GM23338 (cell line): ENCODE measurements around the gene TREM2. TPM values are rescaled to one million over a fixed set of nuclear protein-coding genes. Genes with fewer than 3 reads are reported as not detected.

Source experiments
- ATAC-seq: fragments of 200-7000 bp; cut with Tn5 transposase; 3 replicates; pipeline ENCODE4 v1.9.1; 2020
- DNase-seq: peaks from one replicate; pipeline ENCODE4 v3.0.0-alpha.2; 2015; ENCODE audit warnings: low spot score
- H2AFZ ChIP-seq: fragments of 200-600 bp; sonication (generic); 2 replicates; pipeline ENCODE4 v1.8.0; 2016; ENCODE audit warnings: antibody characterized with exemption, mild to moderate bottlenecking, moderate library complexity
- H3F3A ChIP-seq: fragments of 200-600 bp; sonication (generic); replicated peaks from 2 replicates; pipeline ENCODE4 v1.8.0; 2017; ENCODE audit warnings: antibody characterized with exemption, mixed run types, low read depth
- H3K27ac ChIP-seq: fragments of 200-600 bp; sonication (generic); 2 replicates; pipeline ENCODE4 v1.6.1; 2016; ENCODE audit warnings: low read depth
- H3K27me3 ChIP-seq: fragments of 200-600 bp; sonication (generic); 2 replicates; pipeline ENCODE4 v1.8.0; 2016; ENCODE audit warnings: mild to moderate bottlenecking, mixed run types, moderate library complexity; ENCODE audit not compliant: insufficient read depth
- H3K36me3 ChIP-seq: fragments of 200-600 bp; sonication (generic); 2 replicates; pipeline ENCODE4 v1.8.0; 2016; ENCODE audit warnings: mild to moderate bottlenecking; ENCODE audit not compliant: insufficient read depth
- H3K4me1 ChIP-seq: fragments of 200-600 bp; sonication (generic); 2 replicates; pipeline ENCODE4 v1.8.0; 2016; ENCODE audit warnings: mild to moderate bottlenecking, moderate library complexity; ENCODE audit not compliant: insufficient read depth
- H3K4me2 ChIP-seq: fragments of 200-600 bp; sonication (generic); 2 replicates; pipeline ENCODE4 v1.7.1; 2017; ENCODE audit warnings: mixed run types
- H3K4me3 ChIP-seq: fragments of 200-600 bp; sonication (generic); 2 replicates; pipeline ENCODE4 v1.6.1; 2016; ENCODE audit warnings: mixed run types
- H3K79me2 ChIP-seq: fragments of 200-600 bp; sonication (generic); replicated peaks from 2 replicates; pipeline ENCODE4 v1.8.0; 2017; ENCODE audit warnings: mild to moderate bottlenecking; ENCODE audit not compliant: insufficient read depth
- H3K9me2 ChIP-seq: fragments of 200-600 bp; sonication (generic); 2 replicates; pipeline ENCODE4 v1.8.0; 2017; ENCODE audit not compliant: insufficient read depth
- H4K20me1 ChIP-seq: fragments of 200-600 bp; sonication (generic); replicated peaks from 2 replicates; pipeline ENCODE4 v1.8.0; 2017; ENCODE audit warnings: mild to moderate bottlenecking; ENCODE audit not compliant: insufficient read depth
- H3K27ac Mint-ChIP-seq: 2 replicates; pipeline ENCODE4 v1.8.0; 2020; ENCODE audit warnings: inconsistent platforms, mild to moderate bottlenecking, moderate library complexity, mixed read lengths
- H3K27me3 Mint-ChIP-seq: 3 replicates; pipeline ENCODE4 v1.8.0; 2022; ENCODE audit warnings: low read depth, mild to moderate bottlenecking, moderate library complexity, mixed read lengths, inconsistent platforms; ENCODE audit not compliant: insufficient read depth, poor library complexity
- H3K36me3 Mint-ChIP-seq: 3 replicates; pipeline ENCODE4 v1.8.0; 2021; ENCODE audit warnings: low read depth, mild to moderate bottlenecking, inconsistent platforms, moderate library complexity, mixed read lengths
- H3K4me1 Mint-ChIP-seq: 3 replicates; pipeline ENCODE4 v1.8.0; 2020; ENCODE audit warnings: mild to moderate bottlenecking, inconsistent platforms, mixed read lengths
- H3K4me3 Mint-ChIP-seq: 3 replicates; pipeline ENCODE4 v1.8.0; 2021; ENCODE audit warnings: moderate library complexity, mild to moderate bottlenecking, inconsistent platforms, mixed read lengths
- H3K9me3 Mint-ChIP-seq: 3 replicates; pipeline ENCODE4 v1.8.0; 2020; ENCODE audit warnings: moderate library complexity, mild to moderate bottlenecking, inconsistent platforms, mixed read lengths
- CTCF ChIP-seq, 2 experiments: fragments of 200-600 bp in 1 of 2; sonication (generic) in 1 of 2; conservative IDR thresholded peaks; 2 replicates each; pipeline versions ENCODE4 v1.5.1 to v1.6.1; 2016 to 2017; ENCODE audit warnings: antibody characterized with exemption in 2 of 2, low read depth in 2 of 2, mild to moderate bottlenecking in 2 of 2, moderate library complexity in 1 of 2
- ETS1 ChIP-seq: IDR thresholded peaks from 2 replicates; pipeline ENCODE4 v1.6.1; 2016; ENCODE audit warnings: antibody characterized with exemption
- EZH2 ChIP-seq: fragments of 200-600 bp; sonication (generic); IDR thresholded peaks from one replicate; pipeline ENCODE4 v1.8.0; 2017; ENCODE audit warnings: antibody characterized with exemption, mild to moderate bottlenecking, low read depth; ENCODE audit not compliant: unreplicated experiment
- JUNB ChIP-seq: IDR thresholded peaks from one replicate; pipeline ENCODE4 v1.6.1; 2016; ENCODE audit warnings: antibody characterized with exemption; ENCODE audit not compliant: unreplicated experiment
- NANOG ChIP-seq: IDR thresholded peaks from 2 replicates; pipeline ENCODE4 v1.6.1; 2016; ENCODE audit warnings: antibody characterized with exemption, borderline replicate concordance
- POLR2AphosphoS5 ChIP-seq: IDR thresholded peaks from 2 replicates; pipeline ENCODE4 v1.6.1; 2016; ENCODE audit warnings: antibody characterized with exemption, low read depth
- REST ChIP-seq: IDR thresholded peaks from one replicate; pipeline ENCODE4 v1.6.1; 2018; ENCODE audit warnings: antibody characterized with exemption; ENCODE audit not compliant: unreplicated experiment
- STAT1 ChIP-seq: IDR thresholded peaks from one replicate; pipeline ENCODE4 v1.6.1; 2016; ENCODE audit warnings: antibody characterized with exemption; ENCODE audit not compliant: unreplicated experiment
- ZNF114 ChIP-seq: fragments of 250-450 bp; sonication (Bioruptor Pico); IDR thresholded peaks from 2 replicates; pipeline ENCODE4 v1.5.0; 2020; ENCODE audit warnings: mild to moderate bottlenecking, moderate library complexity
- polyA plus RNA-seq: library from polyadenylated mRNA; unstranded; fragments of >200 nt; fragmentation: Nextera tagmentation; extraction: Ambion mirVana; gene quantifications from 2 replicates; pipeline ENCODE4 v1.2.1, GENCODE V29; 2016
- total RNA-seq: library from RNA; depleted of rRNA; stranded (reverse); fragments of >200 nt; shearing (Covaris generic); gene quantifications from 2 replicates; pipeline ENCODE4 v1.2.3, GENCODE V29; 2014

Gene TREM2
- total and polyA plus RNA-seq, 2 experiments from 2014 or later: not detected

GRCh38 chr6:41186031-41186562 lies 23.2 kb upstream of the TREM2 start:
- peaks cover 9% of the 10 kb centered on the region for H3K4me1 Mint-ChIP-seq
- H3K4me2 ChIP-seq: no peak overlapping the region
- H3K27me3 ChIP-seq: no peaks in the 10 kb centered on the region
- no peak for DNase-seq
- ATAC-seq: no peak
- peaks cover 10% of the 10 kb centered on the region; the same call in 1 of the 2 replicates for H3K9me2 ChIP-seq
- no peaks in the 10 kb centered on the region for H3F3A ChIP-seq
- no peak overlapping the region for H3K4me3 Mint-ChIP-seq
- TF ChIP-seq CTCF (conservative IDR thresholded peaks at IDR 0.05; ENCODE audit: low read depth in 2 of 2): no peak
- H3K4me3 ChIP-seq: no peak overlapping the region
- no peaks in the 10 kb centered on the region for H3K36me3 ChIP-seq
- H3K4me1 ChIP-seq: no peaks in the 10 kb centered on the region
- peaks cover 2% of the 10 kb centered on the region for H3K27me3 Mint-ChIP-seq
- no peak overlapping the region for H3K27ac ChIP-seq
- H4K20me1 ChIP-seq: no peaks in the 10 kb centered on the region
- H3K27ac Mint-ChIP-seq: no peak overlapping the region
- peaks cover 22% of the 10 kb centered on the region for H3K36me3 Mint-ChIP-seq
- no peak overlapping the region for H2AFZ ChIP-seq
- H3K9me3 Mint-ChIP-seq: peaks cover 21% of the 10 kb centered on the region
- H3K79me2 ChIP-seq: no peaks in the 10 kb centered on the region

- H3K9me2 ChIP-seq: 0 out of 2 replicates have a peak, but pooled peaks cover 6% of the 10 kb centered on the region
- H3K27me3 ChIP-seq: no peaks in the 10 kb centered on the region
- H3K9me3 Mint-ChIP-seq: peaks cover 10% of the 10 kb centered on the region
- DNase-seq: no peak
- no peak overlapping the region for H3K27ac Mint-ChIP-seq
- no peaks in the 10 kb centered on the region for H3K36me3 ChIP-seq
- peaks cover 9% of the 10 kb centered on the region for H3K4me1 Mint-ChIP-seq
- no peaks in the 10 kb centered on the region for H3K79me2 ChIP-seq
- H3K4me3 Mint-ChIP-seq: no peak overlapping the region
- H3K4me2 ChIP-seq: no peak overlapping the region
- H4K20me1 ChIP-seq: no peaks in the 10 kb centered on the region
- H3K4me1 ChIP-seq: no peaks in the 10 kb centered on the region
- H3K27me3 Mint-ChIP-seq: peaks cover 2% of the 10 kb centered on the region
- ATAC-seq: no peak
- H3K36me3 Mint-ChIP-seq: peaks cover 10% of the 10 kb centered on the region
- H3K27ac ChIP-seq: no peak overlapping the region
- H2AFZ ChIP-seq: no peak overlapping the region
- H3K4me3 ChIP-seq: no peak overlapping the region
- no peaks in the 10 kb centered on the region for H3F3A ChIP-seq
- TF ChIP-seq ETS1 (no peak), REST (no peak), EZH2 (no peak), ZNF114 (no peak), NANOG (no peak), CTCF (conservative IDR thresholded peaks at IDR 0.05; ENCODE audit: low read depth in 2 of 2) (no peak), POLR2AphosphoS5 (no peak), STAT1 (no peak), JUNB (no peak)
These were observed 21.8 kb upstream of the TREM2 start for GRCh38 chr6:41184761-41185160.
